OCI-LY1 (cell line): Measurements from ENCODE around the gene MS4A14.

Experiments
- H2AFZ ChIP-seq: fragments of 200-600 bp; sonication (generic), shearing (Covaris generic); 2 replicates; pipeline ENCODE4 v1.6.0; 2014; ENCODE audit warnings: antibody characterized with exemption, mild to moderate bottlenecking, low read length
- H3F3A ChIP-seq: fragments of 200-600 bp; sonication (generic), shearing (Covaris generic); 2 replicates; pipeline ENCODE4 v1.6.0; 2014; ENCODE audit warnings: mild to moderate bottlenecking, antibody characterized with exemption, low read length, moderate library complexity; ENCODE audit not compliant: insufficient read depth
- H3K27ac ChIP-seq: fragments of 200-600 bp; sonication (generic); 2 replicates; pipeline ENCODE4 v1.5.1; 2014; ENCODE audit warnings: low read length, mixed run types, mild to moderate bottlenecking, low read depth; ENCODE audit not compliant: poor library complexity, severe bottlenecking
- H3K27me3 ChIP-seq: fragments of 200-600 bp; sonication (generic); 2 replicates; pipeline ENCODE4 v1.6.0; 2014; ENCODE audit warnings: antibody characterized with exemption, mild to moderate bottlenecking, low read length, moderate library complexity; ENCODE audit not compliant: insufficient read depth
- H3K36me3 ChIP-seq: fragments of 200-600 bp; sonication (generic); 2 replicates; pipeline ENCODE4 v1.6.1; 2014; ENCODE audit warnings: mild to moderate bottlenecking, antibody characterized with exemption, low read length, moderate library complexity, mixed read lengths; ENCODE audit not compliant: insufficient read depth
- H3K4me1 ChIP-seq: fragments of 200-600 bp; sonication (generic); 2 replicates; pipeline ENCODE4 v1.5.1; 2014; ENCODE audit warnings: mild to moderate bottlenecking, low read length, moderate library complexity; ENCODE audit not compliant: insufficient read depth, severe bottlenecking
- H3K4me2 ChIP-seq: fragments of 200-600 bp; sonication (generic), shearing (Covaris generic); 2 replicates; pipeline ENCODE4 v1.6.1; 2014; ENCODE audit warnings: low read length
- H3K4me3 ChIP-seq: fragments of 200-600 bp; sonication (generic); 2 replicates; pipeline ENCODE4 v1.5.1; 2014; ENCODE audit warnings: low read length, low read depth, mild to moderate bottlenecking, mixed read lengths; ENCODE audit not compliant: poor library complexity, severe bottlenecking
- H3K79me2 ChIP-seq: fragments of 200-600 bp; shearing (Covaris generic); 2 replicates; pipeline ENCODE4 v1.6.1; 2016; ENCODE audit warnings: mixed run types, low read length, mixed read lengths; ENCODE audit not compliant: insufficient read depth
- H3K9ac ChIP-seq: fragments of 200-600 bp; sonication (generic), shearing (Covaris generic); 2 replicates; pipeline ENCODE4 v1.6.1; 2014; ENCODE audit warnings: mild to moderate bottlenecking, low read length, mixed read lengths
- H3K9me2 ChIP-seq: fragments of 200-600 bp; sonication (generic), shearing (Covaris generic); 2 replicates; pipeline ENCODE4 v1.6.1; 2014; ENCODE audit warnings: low read depth, mild to moderate bottlenecking, low read length, mixed read lengths
- H3K9me3 ChIP-seq: fragments of 200-600 bp; shearing (Covaris generic); 2 replicates; pipeline ENCODE4 v1.6.1; 2014; ENCODE audit warnings: low read length, mixed read lengths
- H4K20me1 ChIP-seq: fragments of 200-600 bp; sonication (generic), shearing (Covaris generic); 2 replicates; pipeline ENCODE4 v1.6.0; 2016; ENCODE audit warnings: mild to moderate bottlenecking, low read length; ENCODE audit not compliant: insufficient read depth
- EZH2 ChIP-seq: fragments of 200-600 bp; sonication (generic), shearing (Covaris generic); IDR thresholded peaks from 2 replicates; pipeline ENCODE4 v1.8.0; 2017; ENCODE audit warnings: borderline replicate concordance, mixed run types, mild to moderate bottlenecking, antibody characterized with exemption, low read length, moderate library complexity, mixed read lengths
- TF ChIP-seq, protein P1 (sequence below): fragments of 200-600 bp; sonication (generic), shearing (Covaris generic); IDR thresholded peaks from 2 replicates; pipeline ENCODE4 v1.5.1; 2017; ENCODE audit warnings: mild to moderate bottlenecking, antibody characterized with exemption, low read length, moderate library complexity, mixed read lengths

Gene MS4A14

GRCh38 chr11:60367009-60367408, 29.2 kb upstream of the MS4A14 start:
- TF ChIP-seq, protein P1, sequence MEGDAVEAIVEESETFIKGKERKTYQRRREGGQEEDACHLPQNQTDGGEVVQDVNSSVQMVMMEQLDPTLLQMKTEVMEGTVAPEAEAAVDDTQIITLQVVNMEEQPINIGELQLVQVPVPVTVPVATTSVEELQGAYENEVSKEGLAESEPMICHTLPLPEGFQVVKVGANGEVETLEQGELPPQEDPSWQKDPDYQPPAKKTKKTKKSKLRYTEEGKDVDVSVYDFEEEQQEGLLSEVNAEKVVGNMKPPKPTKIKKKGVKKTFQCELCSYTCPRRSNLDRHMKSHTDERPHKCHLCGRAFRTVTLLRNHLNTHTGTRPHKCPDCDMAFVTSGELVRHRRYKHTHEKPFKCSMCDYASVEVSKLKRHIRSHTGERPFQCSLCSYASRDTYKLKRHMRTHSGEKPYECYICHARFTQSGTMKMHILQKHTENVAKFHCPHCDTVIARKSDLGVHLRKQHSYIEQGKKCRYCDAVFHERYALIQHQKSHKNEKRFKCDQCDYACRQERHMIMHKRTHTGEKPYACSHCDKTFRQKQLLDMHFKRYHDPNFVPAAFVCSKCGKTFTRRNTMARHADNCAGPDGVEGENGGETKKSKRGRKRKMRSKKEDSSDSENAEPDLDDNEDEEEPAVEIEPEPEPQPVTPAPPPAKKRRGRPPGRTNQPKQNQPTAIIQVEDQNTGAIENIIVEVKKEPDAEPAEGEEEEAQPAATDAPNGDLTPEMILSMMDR, result no peak
- no peak for TF ChIP-seq EZH2
- H3K4me3 ChIP-seq, result no peak overlapping the region
- no peak overlapping the region; the same call in 1 of the 2 replicates for H2AFZ ChIP-seq
- no peaks in the 10 kb centered on the region for H3K27me3 ChIP-seq
- no peak overlapping the region for H3K9ac ChIP-seq
- no peaks in the 10 kb centered on the region for H3K36me3 ChIP-seq
- H3F3A ChIP-seq, result no peaks in the 10 kb centered on the region
- no peaks in the 10 kb centered on the region for H4K20me1 ChIP-seq
- H3K4me1 ChIP-seq, result peaks cover 24% of the 10 kb centered on the region
- no peaks in the 10 kb centered on the region for H3K9me2 ChIP-seq
- H3K79me2 ChIP-seq, result no peaks in the 10 kb centered on the region
- no peaks in the 10 kb centered on the region for H3K9me3 ChIP-seq
- H3K27ac ChIP-seq, result no peak overlapping the region
- H3K4me2 ChIP-seq, result no peak overlapping the region

DNA sequence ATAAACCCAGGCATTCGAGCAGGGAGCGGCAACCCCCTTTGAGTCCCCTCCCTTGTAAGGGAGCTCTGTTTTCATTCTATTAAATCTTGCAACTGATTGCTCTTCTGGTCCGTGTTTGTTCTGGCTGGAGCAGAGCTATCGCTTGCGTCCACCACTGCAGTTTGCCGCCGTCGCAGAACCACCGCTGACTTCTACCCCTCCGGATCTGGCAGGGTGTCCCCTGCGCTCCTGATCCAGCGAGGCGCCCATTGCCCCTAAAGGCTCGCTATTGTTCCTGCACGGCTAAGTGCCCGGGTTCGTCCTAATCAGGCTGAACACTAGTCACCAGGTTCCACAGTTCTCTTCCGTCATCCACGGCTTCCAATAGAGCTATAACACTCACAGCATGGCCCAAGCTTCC, 28.4 kb upstream of the MS4A14 start:
- no peaks in the 10 kb centered on the region for H3F3A ChIP-seq
- H3K4me1 ChIP-seq, result peaks cover 24% of the 10 kb centered on the region
- H2AFZ ChIP-seq, result no peak overlapping the region
- TF ChIP-seq EZH2, result no peak
- TF ChIP-seq, protein P1, result no peak
- no peak overlapping the region for H3K4me2 ChIP-seq
- H3K27ac ChIP-seq, result no peak overlapping the region
- no peaks in the 10 kb centered on the region for H3K79me2 ChIP-seq
- H3K36me3 ChIP-seq, result no peaks in the 10 kb centered on the region
- H3K9me2 ChIP-seq, result no peaks in the 10 kb centered on the region
- H4K20me1 ChIP-seq, result no peaks in the 10 kb centered on the region
- H3K9ac ChIP-seq, result no peak overlapping the region
- H3K4me3 ChIP-seq, result no peak overlapping the region
- H3K27me3 ChIP-seq, result no peaks in the 10 kb centered on the region
- no peaks in the 10 kb centered on the region for H3K9me3 ChIP-seq

DNA sequence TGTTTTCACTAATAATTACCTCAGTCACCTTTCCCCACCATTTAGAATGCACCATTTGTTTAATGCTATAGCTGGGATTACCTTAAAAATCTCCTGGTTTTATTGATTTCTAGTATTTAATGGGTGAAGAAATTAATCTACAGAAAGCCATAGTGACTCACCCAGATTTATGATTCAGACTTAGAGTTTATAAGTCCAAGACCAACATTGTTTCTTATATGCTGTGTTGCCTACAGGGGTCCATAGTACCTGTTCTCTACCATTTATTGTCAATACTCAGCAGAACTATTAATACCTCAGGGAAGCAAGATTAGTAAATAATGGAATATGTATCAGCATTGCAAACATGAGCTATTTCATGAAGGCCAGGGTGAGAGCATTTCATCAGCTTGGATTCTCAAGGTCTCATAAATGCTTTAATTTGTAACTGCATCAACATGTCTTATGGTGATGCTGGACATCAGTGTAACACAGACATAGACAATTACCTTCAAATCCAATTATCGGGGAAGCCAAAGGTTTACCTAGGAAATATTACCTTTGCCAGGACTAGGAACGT, 25.9 kb upstream of the MS4A14 start:
- H3K4me2 ChIP-seq, result no peak overlapping the region
- no peak overlapping the region for H3K4me3 ChIP-seq
- TF ChIP-seq, protein P1, result no peak
- no peak for TF ChIP-seq EZH2
- no peaks in the 10 kb centered on the region for H3F3A ChIP-seq
- H3K79me2 ChIP-seq, result no peaks in the 10 kb centered on the region
- no peaks in the 10 kb centered on the region for H3K9me2 ChIP-seq
- no peaks in the 10 kb centered on the region for H3K36me3 ChIP-seq
- peaks cover 10% of the 10 kb centered on the region for H3K4me1 ChIP-seq
- no peaks in the 10 kb centered on the region for H3K9me3 ChIP-seq
- H2AFZ ChIP-seq, result no peak overlapping the region
- no peak overlapping the region for H3K9ac ChIP-seq
- H3K27me3 ChIP-seq, result no peaks in the 10 kb centered on the region
- H3K27ac ChIP-seq, result no peak overlapping the region
- H4K20me1 ChIP-seq, result no peaks in the 10 kb centered on the region
